A549 treated with DMSO at 1 μM for 4 hours (cell line): ENCODE data around the gene ADGRB2. TPM values are rescaled to one million over a fixed set of nuclear protein-coding genes. Genes with fewer than 3 reads are reported as not detected.

ENCODE experiments used
- total RNA-seq: library from RNA; stranded (reverse); fragments of 200-300 nt; extraction: Qiagen RNA extraction; gene quantifications from 5 replicates; pipeline ENCODE4 v1.2.3, GENCODE V29; 2022; ENCODE audit warnings: low read depth

Gene ADGRB2
- 5.7 to 7.7 TPM (median 7.4 TPM) in 5 replicates for total RNA-seq

GRCh38 chr1:31764312-31765040, at the start of gene ADGRB2:
Gene ADGRB2, minus strand, starts transcription at chr1:31764340. Its CDS starts 7,119 bp downstream, at chr1:31757221.

GRCh38 chr1:31703431-31704270, 60.5 kb downstream of the ADGRB2 start, which contains the start of gene COL16A1:
Gene COL16A1, minus strand, starts transcription at chr1:31704017. Its CDS starts 1,824 bp downstream, at chr1:31702193.

Other genes with a start within 250 kb of the ADGRB2 start
- gene TINAGL1, start 187.8 kb downstream of the ADGRB2 start, total RNA-seq: 0.53 to 1.0 TPM (median 0.95 TPM) in 5 replicates
- not detected in 5 replicates for gene HCRTR1, start 146.7 kb downstream of the ADGRB2 start, total RNA-seq
- 42.3 to 48.6 TPM (median 47.8 TPM) in 5 replicates for gene PEF1, start 119.5 kb downstream of the ADGRB2 start, total RNA-seq
- gene COL16A1, start 60.3 kb downstream of the ADGRB2 start, total RNA-seq: 4.2 to 7.5 TPM (median 5.3 TPM) in 5 replicates
- 4.6 to 8.0 TPM (median 5.0 TPM) in 5 replicates for gene SPOCD1, start 51.7 kb upstream of the ADGRB2 start, total RNA-seq
- 218 to 232 TPM (median 223 TPM) in 5 replicates for gene PTP4A2, start 174.0 kb upstream of the ADGRB2 start, total RNA-seq
- gene KHDRBS1, start 249.5 kb upstream of the ADGRB2 start, total RNA-seq: 120 to 141 TPM (median 139 TPM) in 5 replicates